GM12878 (cell line): ENCODE data around the gene HOXA1. TPM values are rescaled to one million over a fixed set of nuclear protein-coding genes. Genes with fewer than 3 reads are reported as not detected.

Experiments
- ATAC-seq: fragments of 200-7000 bp; cut with Tn5 transposase; 3 replicates; pipeline ENCODE4 v1.9.1; 2020; ENCODE audit warnings: mild to moderate bottlenecking, moderate library complexity
- BruUV-seq: library from RNA; stranded (reverse); fragments of 400-500 nt; replicated peaks from 2 replicates; lab custom pipeline; 2021; lab: Mats Ljungman, UMichigan
- CTCF ChIA-PET: fragments of 300-600 bp; sonication (Branson Sonifier 250); formaldehyde crosslinking; extraction: SDS; loops from one replicate; lab custom pipeline; 2021; ENCODE audit warnings: inconsistent platforms; lab: Yijun Ruan, JAX
- POLR2A ChIA-PET: fragments of 350-600 bp; formaldehyde crosslinking; extraction: SDS; loops from one replicate; lab custom pipeline; 2021; ENCODE audit warnings: inconsistent platforms; lab: Charles Lee
- RAD21 ChIA-PET: fragments of 300-600 bp; sonication (Branson Sonifier 250); formaldehyde crosslinking; loops from one replicate; lab custom pipeline; 2023; ENCODE audit warnings: antibody characterized with exemption; ENCODE audit not compliant: unreplicated experiment; lab: Charles Lee
- SMC1A ChIA-PET: fragments of 300-600 bp; sonication (Branson Sonifier 250); formaldehyde crosslinking; loops from one replicate; lab custom pipeline; 2023; ENCODE audit not compliant: unreplicated experiment, uncharacterized antibody; lab: Charles Lee
- DNase-seq: peaks from one replicate; pipeline ENCODE4 v3.0.0-alpha.2; 2011; ENCODE audit warnings: low read depth, low spot score
- FAIRE-seq: peaks from 3 replicates; lab custom pipeline; 2011; peaks lifted over from hg19 to GRCh38; lab: Jason Lieb, UNC
- H2AFZ ChIP-seq: 2 replicates; pipeline ENCODE4 v1.6.0; 2011; ENCODE audit warnings: low read depth, low read length, control low read depth; ENCODE audit not compliant: control insufficient read depth
- H3K27ac ChIP-seq: 2 replicates; pipeline ENCODE4 v1.5.1; 2011; ENCODE audit warnings: control low read depth; ENCODE audit not compliant: control insufficient read depth, insufficient read depth
- H3K27me3 ChIP-seq, 2 experiments: replicated peaks in 1 of 2; 2 replicates each; pipeline versions ENCODE4 v1.6.0 to v1.6.1; 2011; ENCODE audit warnings: low read length in 1 of 2; ENCODE audit not compliant: control insufficient read depth in 2 of 2, insufficient read depth in 2 of 2
- H3K36me3 ChIP-seq, 2 experiments: 2 replicates each; pipeline ENCODE4 v1.5.1; 2011; ENCODE audit warnings: low read length in 1 of 2; ENCODE audit not compliant: control insufficient read depth in 2 of 2, insufficient read depth in 2 of 2
- H3K4me1 ChIP-seq: 2 replicates; pipeline ENCODE4 v1.6.1; 2011; ENCODE audit warnings: mild to moderate bottlenecking, low read length, moderate library complexity, mixed read lengths; ENCODE audit not compliant: control insufficient read depth, insufficient read depth
- H3K4me2 ChIP-seq: 2 replicates; pipeline ENCODE4 v1.6.0; 2011; ENCODE audit warnings: control low read depth; ENCODE audit not compliant: control insufficient read depth, insufficient read depth
- H3K4me3 ChIP-seq: fragments of 200-600 bp; sonication (generic); 2 replicates; pipeline ENCODE4 v1.5.1; 2016
- H3K79me2 ChIP-seq: 2 replicates; pipeline ENCODE4 v1.6.0; 2011; ENCODE audit warnings: low read length; ENCODE audit not compliant: control insufficient read depth, insufficient read depth
- H3K9ac ChIP-seq: 2 replicates; pipeline ENCODE4 v1.8.0; 2011; ENCODE audit warnings: low read length, control low read depth, mixed read lengths; ENCODE audit not compliant: control insufficient read depth, insufficient read depth
- H3K9me3 ChIP-seq: replicated peaks from 3 replicates; pipeline ENCODE4 v1.5.1; 2011; ENCODE audit warnings: mild to moderate bottlenecking, low read length; ENCODE audit not compliant: control insufficient read depth, insufficient read depth
- H4K20me1 ChIP-seq: 2 replicates; pipeline ENCODE4 v1.6.0; 2011; ENCODE audit not compliant: control insufficient read depth, insufficient read depth
- ATF3 ChIP-seq: IDR thresholded peaks from 2 replicates; pipeline ENCODE4 v1.6.1; 2011; ENCODE audit warnings: low read depth, mild to moderate bottlenecking, low read length, moderate library complexity, borderline replicate concordance; ENCODE audit errors: extremely low read depth
- BACH1 ChIP-seq: fragments of 450-650 bp; IDR thresholded peaks from 2 replicates; pipeline ENCODE4 v1.6.1; 2017; ENCODE audit warnings: mild to moderate bottlenecking, borderline replicate concordance
- BMI1 ChIP-seq: fragments of 450-650 bp; IDR thresholded peaks from 2 replicates; pipeline ENCODE4 v1.6.1; 2016; ENCODE audit warnings: mild to moderate bottlenecking, moderate library complexity, borderline replicate concordance
- CTCF ChIP-seq, 3 experiments: IDR thresholded peaks in 2 of 3; conservative IDR thresholded peaks in 1 of 3; 2 replicates each; pipeline ENCODE4 v1.5.1; 2011; ENCODE audit warnings: low read depth in 3 of 3, low read length in 3 of 3, mild to moderate bottlenecking in 3 of 3, control low read depth in 2 of 3, moderate library complexity in 2 of 3, inconsistent platforms in 1 of 3, mixed read lengths in 1 of 3; ENCODE audit not compliant: control insufficient read depth in 2 of 3, insufficient read depth in 1 of 3; ENCODE audit errors: extremely low read depth in 1 of 3
- MEF2B ChIP-seq: fragments of 450-650 bp; IDR thresholded peaks from 2 replicates; pipeline ENCODE4 v1.6.1; 2018; ENCODE audit warnings: mild to moderate bottlenecking, moderate library complexity; ENCODE audit not compliant: partially characterized antibody, poor library complexity, severe bottlenecking
- NFIC ChIP-seq: IDR thresholded peaks from 2 replicates; pipeline ENCODE4 v1.6.1; 2012; ENCODE audit warnings: low read depth, mild to moderate bottlenecking, inconsistent platforms, low read length, moderate library complexity
- NFYB ChIP-seq: IDR thresholded peaks from 2 replicates; pipeline ENCODE4 v1.6.1; 2011; ENCODE audit warnings: low read depth, mild to moderate bottlenecking, low read length, improper control_type of control experiment, moderate library complexity; ENCODE audit not compliant: insufficient read depth
- POU2F2 ChIP-seq: IDR thresholded peaks from 3 replicates; pipeline ENCODE4 v1.6.1; 2011; ENCODE audit warnings: low read depth, mild to moderate bottlenecking, low read length, borderline replicate concordance
- RCOR1 ChIP-seq: conservative IDR thresholded peaks from 2 replicates; pipeline ENCODE4 v1.6.1; 2012; ENCODE audit warnings: low read depth, low read length, improper control_type of control experiment
- SIX5 ChIP-seq: IDR thresholded peaks from 2 replicates; pipeline ENCODE4 v1.6.1; 2011; ENCODE audit warnings: mild to moderate bottlenecking, low read depth, low read length, moderate library complexity; ENCODE audit not compliant: severe bottlenecking
- ZBTB11 ChIP-seq: fragments of 450-650 bp; formaldehyde crosslinking; IDR thresholded peaks from 2 replicates; pipeline ENCODE4 v1.5.0; 2022; ENCODE audit warnings: mild to moderate bottlenecking, missing genetic modification characterization
- WGBS: methylation state at CpG from one replicate; pipeline ENCODE4 v1.1.6; 2016; ENCODE audit warnings: low lambda C conversion rate; ENCODE audit not compliant: insufficient replicate concordance, insufficient coverage; ENCODE audit errors: missing lambda C conversion rate; 5-methylcytosine and 5-hydroxymethylcytosine counted together
- in situ Hi-C: fragments of 300-500 bp; cut with MboI; formaldehyde crosslinking; loops from 9 replicates; pipeline ENCODE4 v1.14.3; 2018; ENCODE audit warnings: mixed read lengths
- intact Hi-C: fragments of 100-400 bp; cut with micrococcal nuclease; formaldehyde crosslinking; loops from one replicate; pipeline ENCODE4 v1.14.2; 2022; ENCODE audit not compliant: unreplicated experiment
- polyA plus RNA-seq, 11 experiments: library from polyadenylated mRNA; depleted of rRNA in 4 of 11; unstranded in 6 of 11; stranded (reverse) in 5 of 11; fragments of >200 nt; fragmentation: Nextera tagmentation in 4 of 11; fragmentation: Illumina TruSeq in 1 of 11; extraction: Ambion mirVana in 4 of 11; extraction: Trizol in 1 of 11; gene quantifications; 1 replicate in 1 of 11; 2 replicates in 10 of 11; pipeline versions ENCODE4 v1.2.1 to v1.2.3, GENCODE V29; 2011 to 2016; ENCODE audit warnings: inconsistent platforms in 2 of 11, missing spikeins in 2 of 11, low read depth in 1 of 11
- total RNA-seq, 4 experiments: library from RNA; depleted of rRNA in 3 of 4; stranded (reverse); fragments of >200 nt in 3 of 4; fragmentation: Illumina TruSeq in 1 of 4; extraction: Trizol in 1 of 4; gene quantifications; 2 replicates each; pipeline versions ENCODE4 v1.2.1 to v1.2.3, GENCODE V29; 2013 to 2021

The HOXA1 gene
- total and polyA plus RNA-seq, 10 of the 15 experiments (the other 5 are each of a cell fraction or from before 2014, with no cell fraction given) = 0.06 to 1.7 (median 0.18) TPM; not detected in 3

- ChIA-PET SMC1A (interaction anchor here (1.3 kb wide), 1 partner anchor 17 kb away, joined by 3 read pairs; no protein-coding TSS in a partner anchor), CTCF (no interaction called here), RAD21 (no interaction called here), POLR2A (no interaction called here)
- Histone ChIP-seq H3K9me3 (no peaks in the 10 kb centered on the region), H2AFZ (no peak overlapping the region), H3K36me3 (no peaks in the 10 kb centered on the region), H3K4me2 (no peak overlapping the region), H3K4me1 (no peaks in the 10 kb centered on the region), H4K20me1 (no peaks in the 10 kb centered on the region; the same call in 1 of the 2 replicates), H3K4me3 (no peak overlapping the region), H3K27me3 (no peaks in the 10 kb centered on the region; a peak in 1 of 4 replicates), H3K27ac (no peak overlapping the region), H3K9ac (no peak overlapping the region), H3K79me2 (no peaks in the 10 kb centered on the region)
- no peak for ATAC-seq
- intact Hi-C loops = no loop called here
- in situ Hi-C loops = no loop called here
- FAIRE-seq = no peak
- BruUV-seq = no TSS peak
- no peak for DNase-seq
- 39% methylated on average over 10 of the region's 12 CpGs for WGBS
- TF ChIP-seq POU2F2 = no peak
- TF ChIP-seq ZBTB11 (CRISPR knock-in tag) = no peak
- TF ChIP-seq BMI1 = no peak
- no peak for TF ChIP-seq RCOR1
- no peak for TF ChIP-seq SIX5
- TF ChIP-seq MEF2B = no peak
- no peak for TF ChIP-seq ATF3
- no peak for TF ChIP-seq CTCF (IDR thresholded peaks at IDR 0.05 in 2 of 3, conservative IDR thresholded peaks at IDR 0.05 in 1 of 3; ENCODE audit: control insufficient read depth in 2 of 3, extremely low read depth in 1 of 3, insufficient read depth in 1 of 3, low read depth in 3 of 3, low read length in 3 of 3)
- TF ChIP-seq NFYB = no peak
- no peak for TF ChIP-seq BACH1
- no peak for TF ChIP-seq NFIC
These were observed 21.4 kb upstream of the HOXA1 start for GRCh38 chr7:27116962-27117886.
